SJSA1 (cell line): ENCODE data around the gene SH3RF1. TPM values are rescaled to one million over a fixed set of nuclear protein-coding genes. Genes with fewer than 3 reads are reported as not detected.

Experiments used
- DNase-seq, 2 experiments: peaks; one replicate each; pipeline ENCODE4 v3.0.0-alpha.2; 2015 to 2020; ENCODE audit warnings: low spot score in 2 of 2, low read depth in 1 of 2
- H3K27ac ChIP-seq: fragments of 250-450 bp; sonication (Bioruptor Pico); 2 replicates; pipeline ENCODE4 v1.5.1; 2020; ENCODE audit warnings: mild to moderate bottlenecking, moderate library complexity
- H3K27me3 ChIP-seq: fragments of 250-450 bp; sonication (Bioruptor Pico); replicated peaks from 2 replicates; pipeline ENCODE4 v1.5.1; 2020; ENCODE audit warnings: mild to moderate bottlenecking, moderate library complexity
- H3K36me3 ChIP-seq: fragments of 250-450 bp; sonication (Bioruptor Pico); 2 replicates; pipeline ENCODE4 v1.5.1; 2020; ENCODE audit warnings: mild to moderate bottlenecking
- H3K4me1 ChIP-seq: fragments of 250-450 bp; sonication (Bioruptor Pico); replicated peaks from 2 replicates; pipeline ENCODE4 v1.6.1; 2021; ENCODE audit warnings: mild to moderate bottlenecking
- H3K4me3 ChIP-seq: fragments of 250-450 bp; sonication (Bioruptor Pico); 2 replicates; pipeline ENCODE4 v1.5.1; 2020; ENCODE audit warnings: mild to moderate bottlenecking
- H3K9me3 ChIP-seq: fragments of 250-450 bp; sonication (Bioruptor Pico); replicated peaks from 2 replicates; pipeline ENCODE4 v1.5.1; 2020; ENCODE audit warnings: mild to moderate bottlenecking
- total RNA-seq: library from RNA; depleted of rRNA; stranded (reverse); fragments of >200 nt; shearing (Covaris generic); gene quantifications from 2 replicates; pipeline ENCODE4 v1.2.3, GENCODE V29; 2014

Gene SH3RF1
- total RNA-seq, 1 experiment from 2014 or later: 14.1 TPM

DNA sequence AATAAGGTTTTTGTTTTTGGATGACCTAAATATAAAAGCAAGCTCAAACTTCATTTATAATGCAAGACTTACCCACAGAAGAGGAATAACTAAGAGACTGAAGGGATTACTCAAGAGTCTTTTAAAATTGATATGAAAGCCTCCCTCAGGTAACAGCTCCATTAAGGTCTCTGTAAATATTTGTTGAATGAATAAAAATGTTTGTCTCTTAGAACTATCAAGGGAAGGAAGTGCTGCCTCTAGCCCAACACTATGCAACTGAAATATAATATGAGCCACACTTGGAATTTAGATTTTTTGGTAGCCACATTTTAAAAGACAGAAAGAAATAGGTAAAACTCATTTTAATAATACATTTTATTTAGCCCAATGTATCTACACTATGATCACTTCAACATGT, 127.8 kb downstream of the SH3RF1 start:
- no peak for DNase-seq
- Histone ChIP-seq H3K4me1 (peaks cover 6% of the 10 kb centered on the region), H3K9me3 (no peaks in the 10 kb centered on the region), H3K27me3 (no peaks in the 10 kb centered on the region), H3K36me3 (peaks cover 30% of the 10 kb centered on the region), H3K27ac (no peak overlapping the region), H3K4me3 (no peak overlapping the region)

DNA sequence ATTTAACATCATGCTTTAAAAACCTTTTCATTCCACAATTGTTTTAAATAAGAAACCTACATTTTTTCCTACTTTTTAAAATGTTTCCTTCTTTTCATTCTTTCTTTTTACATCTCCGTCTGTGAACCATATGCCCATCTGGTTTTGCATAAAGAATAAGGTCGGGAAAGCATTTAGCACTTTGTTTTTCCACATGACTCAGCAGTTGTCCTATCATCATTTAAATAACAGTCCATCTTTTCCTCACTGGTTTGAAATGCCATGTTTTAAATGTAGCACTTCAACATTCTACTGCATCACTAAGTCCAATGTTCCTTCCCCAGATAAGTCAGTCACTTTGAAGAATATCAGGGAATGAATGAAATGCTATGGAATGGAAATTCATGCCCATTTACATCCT, 128.4 kb downstream of the SH3RF1 start:
- no peak for DNase-seq
- Histone ChIP-seq H3K27me3 (no peaks in the 10 kb centered on the region), H3K9me3 (no peaks in the 10 kb centered on the region), H3K4me3 (no peak overlapping the region), H3K36me3 (peaks cover 31% of the 10 kb centered on the region), H3K4me1 (peaks cover 3% of the 10 kb centered on the region), H3K27ac (no peak overlapping the region)

DNA sequence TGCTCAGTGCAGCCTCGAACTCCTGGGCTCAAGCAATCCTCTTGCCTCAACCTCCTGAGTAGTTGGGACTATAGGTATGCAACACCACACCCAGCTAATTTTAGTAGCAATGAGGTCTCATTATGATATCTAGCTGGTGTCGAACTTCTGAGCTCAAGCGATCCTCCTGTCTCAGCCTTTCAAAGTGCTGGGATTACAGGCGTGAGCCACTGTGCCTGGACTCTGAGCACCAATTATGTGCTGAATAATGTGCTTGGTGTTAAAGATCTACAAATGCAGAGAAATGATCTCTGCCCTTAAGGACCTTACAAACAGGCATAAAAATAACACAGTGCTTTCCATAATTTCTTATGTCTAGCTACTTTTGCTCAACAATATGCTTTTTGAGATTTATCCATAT, 131.7 kb downstream of the SH3RF1 start:
- Histone ChIP-seq H3K27ac (no peak overlapping the region), H3K27me3 (no peaks in the 10 kb centered on the region), H3K4me3 (no peak overlapping the region), H3K9me3 (no peaks in the 10 kb centered on the region), H3K4me1 (no peaks in the 10 kb centered on the region), H3K36me3 (peaks cover 46% of the 10 kb centered on the region)
- no peak for DNase-seq

DNA sequence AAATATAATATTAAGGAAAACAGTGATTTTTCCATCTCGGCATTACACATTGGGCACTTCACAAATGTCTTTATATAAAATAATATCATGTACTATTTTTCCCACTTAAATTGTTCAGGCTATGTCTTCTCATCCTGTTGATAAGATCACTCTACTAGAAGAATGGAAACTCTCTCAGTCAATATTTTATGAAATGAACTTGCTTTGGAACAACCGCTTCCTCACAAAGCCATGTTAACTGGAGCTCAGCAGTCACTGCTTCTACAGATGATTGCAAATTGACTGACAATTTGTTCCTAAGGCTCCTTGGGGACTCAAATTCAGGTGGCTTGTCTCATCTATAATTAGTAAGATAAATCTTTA, 133.2 kb downstream of the SH3RF1 start:
- Histone ChIP-seq H3K4me1 (no peaks in the 10 kb centered on the region), H3K27ac (no peak overlapping the region), H3K9me3 (no peaks in the 10 kb centered on the region), H3K27me3 (no peaks in the 10 kb centered on the region), H3K36me3 (peaks cover 53% of the 10 kb centered on the region), H3K4me3 (no peak overlapping the region)
- no peak for DNase-seq

DNA sequence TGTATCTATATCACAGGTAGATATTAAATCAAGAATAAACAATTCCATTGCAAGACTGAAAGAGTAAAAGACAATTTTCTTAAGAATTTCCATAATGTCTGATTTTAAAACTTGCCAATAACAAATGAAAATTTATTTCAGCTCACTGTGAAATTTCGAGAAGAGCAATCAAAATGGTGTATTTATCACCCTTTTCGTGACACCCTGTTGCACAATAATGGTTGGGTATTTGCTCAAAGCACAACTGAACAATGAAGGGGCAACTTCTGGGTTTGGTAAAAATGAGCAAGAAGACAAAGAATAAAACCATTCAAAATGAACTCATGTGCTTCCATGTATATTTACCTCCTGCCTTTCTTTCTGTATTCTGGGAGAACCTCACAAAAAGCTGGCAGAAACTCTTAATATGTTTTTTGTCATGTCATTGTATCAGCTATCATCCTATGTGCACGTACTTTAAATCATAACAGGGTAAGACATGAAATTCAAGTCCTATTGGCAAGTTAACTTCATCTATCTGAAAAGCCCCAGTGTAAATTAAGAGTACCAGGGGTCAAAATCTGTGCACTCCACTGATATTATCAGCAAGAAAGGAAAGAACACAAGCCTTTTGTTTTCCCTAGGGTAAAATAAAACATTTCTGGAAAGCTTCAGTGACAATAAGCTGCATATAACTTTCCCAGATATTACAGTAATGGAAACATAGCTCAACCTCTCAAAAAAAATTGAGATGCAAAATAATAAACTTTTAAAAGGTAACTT, 133.8 kb downstream of the SH3RF1 start:
- peaks cover 56% of the 10 kb centered on the region for H3K36me3 ChIP-seq
- no peak overlapping the region for H3K4me3 ChIP-seq
- H3K27ac ChIP-seq: no peak overlapping the region
- no peaks in the 10 kb centered on the region for H3K27me3 ChIP-seq
- H3K4me1 ChIP-seq: no peaks in the 10 kb centered on the region
- DNase-seq: no peak
- H3K9me3 ChIP-seq: no peaks in the 10 kb centered on the region

DNA sequence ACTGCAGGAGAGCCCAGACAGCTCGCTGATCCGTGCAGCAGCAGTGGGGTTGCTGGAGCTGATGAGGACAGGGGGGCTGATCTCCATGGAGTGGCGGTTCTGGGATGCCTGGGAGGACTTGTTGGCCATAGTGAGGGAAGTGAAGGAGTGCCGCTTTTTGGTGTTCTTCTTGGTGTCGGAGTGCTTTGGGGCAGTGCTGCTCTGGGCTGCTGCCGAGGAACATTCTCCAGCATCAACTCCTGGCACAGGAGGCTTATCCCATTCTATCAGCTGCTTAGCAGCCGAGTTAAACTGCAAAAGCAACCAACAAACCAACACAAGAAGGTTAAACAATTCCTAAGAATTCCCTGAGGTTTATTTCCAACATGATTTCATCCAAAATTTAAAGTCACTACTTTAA, 134.4 kb downstream of the SH3RF1 start:
- H3K9me3 ChIP-seq: no peaks in the 10 kb centered on the region
- no peak for DNase-seq
- no peak overlapping the region for H3K4me3 ChIP-seq
- no peaks in the 10 kb centered on the region for H3K4me1 ChIP-seq
- H3K36me3 ChIP-seq: peaks cover 63% of the 10 kb centered on the region
- H3K27ac ChIP-seq: no peak overlapping the region
- H3K27me3 ChIP-seq: no peaks in the 10 kb centered on the region

DNA sequence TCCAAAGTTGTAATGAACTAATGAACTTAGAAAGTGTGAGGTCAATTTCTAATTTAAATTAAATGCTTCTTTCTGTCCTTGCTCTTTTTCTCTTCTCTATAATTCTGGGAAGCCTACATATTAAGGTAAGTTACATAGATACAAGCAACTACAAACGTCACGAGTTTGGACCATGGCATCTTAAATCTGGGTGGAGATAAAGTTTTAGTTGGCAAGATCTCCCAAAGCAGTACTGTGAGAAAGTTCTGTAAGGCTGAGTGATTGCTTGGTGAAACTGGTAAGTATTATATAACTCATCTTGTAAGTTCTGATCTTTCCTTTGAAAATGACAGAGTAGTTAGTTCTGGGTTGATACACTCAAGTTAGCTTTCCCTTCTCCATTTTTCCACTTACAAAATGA, 135.0 kb downstream of the SH3RF1 start:
- H3K27ac ChIP-seq: no peak overlapping the region
- no peaks in the 10 kb centered on the region for H3K27me3 ChIP-seq
- H3K4me1 ChIP-seq: no peaks in the 10 kb centered on the region
- H3K36me3 ChIP-seq: peaks cover 68% of the 10 kb centered on the region
- H3K4me3 ChIP-seq: no peak overlapping the region
- no peak for DNase-seq
- H3K9me3 ChIP-seq: no peaks in the 10 kb centered on the region

DNA sequence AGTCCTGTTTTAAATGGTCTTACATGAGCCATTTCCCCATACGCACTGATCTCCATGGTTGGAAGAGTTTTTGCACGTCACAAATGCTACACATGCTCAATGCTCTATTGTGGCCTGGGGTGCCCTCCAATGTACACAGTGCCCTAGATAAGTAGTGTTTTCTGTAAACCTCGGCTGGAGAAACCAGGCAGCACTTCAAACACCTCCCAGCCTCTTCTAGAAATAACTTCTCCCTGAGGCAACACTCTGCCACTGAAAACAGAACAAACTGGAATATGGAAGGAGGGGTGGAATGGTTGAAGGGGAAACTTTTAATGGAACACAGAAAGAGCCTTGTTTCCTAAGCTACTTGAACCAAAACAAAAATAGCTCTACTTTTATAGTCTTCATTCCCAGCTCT, 136.8 kb downstream of the SH3RF1 start:
- no peaks in the 10 kb centered on the region for H3K4me1 ChIP-seq
- no peak overlapping the region for H3K4me3 ChIP-seq
- no peaks in the 10 kb centered on the region for H3K27me3 ChIP-seq
- no peaks in the 10 kb centered on the region for H3K9me3 ChIP-seq
- H3K36me3 ChIP-seq: peaks cover 87% of the 10 kb centered on the region
- no peak overlapping the region for H3K27ac ChIP-seq
- no peak for DNase-seq

DNA sequence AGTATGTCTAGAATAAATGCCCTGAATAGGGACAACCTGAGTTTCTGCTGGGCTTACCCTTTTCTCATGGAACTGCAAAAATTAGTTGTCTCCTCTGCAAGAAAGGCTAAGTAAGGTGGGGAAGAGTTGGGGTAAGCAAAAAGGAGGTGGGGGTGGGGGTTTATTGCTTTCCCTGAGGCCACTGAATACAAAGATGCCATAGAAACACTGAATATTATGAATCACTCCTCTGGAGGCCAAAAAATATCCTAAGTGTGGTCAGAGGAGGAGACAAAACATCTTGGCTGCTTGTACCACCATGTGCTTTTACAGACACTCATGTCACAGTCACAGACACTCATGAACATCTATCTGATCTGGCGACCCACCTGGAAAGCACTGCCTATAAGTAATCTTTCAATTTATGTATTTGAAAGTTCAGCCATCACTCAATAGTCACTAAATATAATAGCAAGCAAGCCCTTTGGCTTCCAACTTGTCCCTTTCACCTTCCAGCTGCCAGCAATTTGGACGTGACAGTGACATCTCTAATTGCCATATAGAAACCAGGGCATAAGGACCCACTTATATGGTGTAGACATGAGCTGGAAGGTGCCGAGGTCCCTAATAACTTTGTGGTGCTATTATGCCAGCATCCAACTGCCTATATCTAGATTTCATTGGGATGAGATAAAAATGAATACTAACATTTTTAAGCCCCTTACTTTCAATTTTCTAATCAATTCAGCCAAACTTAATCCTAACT, 138.0 kb downstream of the SH3RF1 start:
- no peak for DNase-seq
- peaks cover 93% of the 10 kb centered on the region for H3K36me3 ChIP-seq
- H3K27me3 ChIP-seq: no peaks in the 10 kb centered on the region
- H3K4me1 ChIP-seq: no peaks in the 10 kb centered on the region
- H3K4me3 ChIP-seq: no peak overlapping the region
- H3K9me3 ChIP-seq: no peaks in the 10 kb centered on the region
- H3K27ac ChIP-seq: no peak overlapping the region

DNA sequence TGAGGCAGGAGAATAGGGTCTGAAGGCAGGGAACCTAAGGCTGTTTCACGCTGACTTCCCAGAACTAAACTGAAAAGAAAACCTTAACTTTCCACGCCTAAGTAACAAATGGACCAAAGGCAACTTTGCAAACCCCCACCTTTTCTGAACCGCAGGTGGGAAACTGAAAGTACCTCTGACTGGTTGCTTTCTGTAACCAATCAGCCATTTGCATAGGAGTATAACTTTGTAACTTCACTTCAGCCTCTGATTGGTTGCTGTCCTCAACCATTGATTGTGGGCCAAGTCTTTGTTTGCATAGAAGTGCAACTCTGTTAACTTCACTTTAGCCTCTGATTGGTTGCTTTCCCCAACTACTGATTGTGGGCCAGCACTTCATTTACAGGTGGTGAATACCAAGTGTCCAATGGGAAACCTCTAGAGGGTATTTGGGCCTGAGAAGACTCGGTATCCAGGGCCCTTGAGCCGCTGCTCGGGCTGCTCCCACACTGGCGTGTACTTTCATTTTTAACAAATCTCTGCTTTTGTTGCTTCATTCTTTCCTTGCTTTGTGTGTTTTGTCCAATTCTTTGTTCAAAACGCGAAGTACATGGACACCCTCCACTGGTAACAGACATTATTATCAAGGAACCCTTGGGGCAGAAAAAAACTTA, 139.1 kb downstream of the SH3RF1 start:
- H3K36me3 ChIP-seq: peaks cover 99% of the 10 kb centered on the region
- no peaks in the 10 kb centered on the region for H3K9me3 ChIP-seq
- no peak overlapping the region for H3K27ac ChIP-seq
- H3K27me3 ChIP-seq: no peaks in the 10 kb centered on the region; the same call in 1 of the 2 replicates
- H3K4me3 ChIP-seq: no peak overlapping the region
- no peak for DNase-seq
- H3K4me1 ChIP-seq: no peaks in the 10 kb centered on the region

DNA sequence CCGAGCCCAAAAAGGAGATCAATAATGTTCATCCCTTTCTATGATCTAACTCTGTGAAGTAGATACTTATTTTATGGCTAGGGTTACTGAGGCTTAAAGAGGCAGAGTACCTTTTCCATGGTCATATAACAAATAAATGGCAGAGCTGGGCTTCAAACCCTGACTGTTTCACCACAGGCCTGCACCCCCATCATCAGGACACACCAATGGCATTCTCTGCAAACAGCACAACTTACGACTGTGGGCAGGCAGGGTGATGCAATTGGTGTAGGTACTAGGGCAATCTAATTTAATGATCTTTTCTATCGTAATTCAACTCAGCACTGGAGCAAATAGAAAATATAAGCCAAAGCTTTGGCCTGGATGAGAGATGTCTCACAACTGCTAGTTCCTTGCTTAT, 141.9 kb downstream of the SH3RF1 start:
- DNase-seq: no peak
- H3K9me3 ChIP-seq: no peaks in the 10 kb centered on the region
- peaks cover 16% of the 10 kb centered on the region for H3K4me1 ChIP-seq
- no peak overlapping the region for H3K27ac ChIP-seq
- H3K27me3 ChIP-seq: no peaks in the 10 kb centered on the region; the same call in 1 of the 2 replicates
- peaks cover 84% of the 10 kb centered on the region for H3K36me3 ChIP-seq
- no peak overlapping the region for H3K4me3 ChIP-seq

DNA sequence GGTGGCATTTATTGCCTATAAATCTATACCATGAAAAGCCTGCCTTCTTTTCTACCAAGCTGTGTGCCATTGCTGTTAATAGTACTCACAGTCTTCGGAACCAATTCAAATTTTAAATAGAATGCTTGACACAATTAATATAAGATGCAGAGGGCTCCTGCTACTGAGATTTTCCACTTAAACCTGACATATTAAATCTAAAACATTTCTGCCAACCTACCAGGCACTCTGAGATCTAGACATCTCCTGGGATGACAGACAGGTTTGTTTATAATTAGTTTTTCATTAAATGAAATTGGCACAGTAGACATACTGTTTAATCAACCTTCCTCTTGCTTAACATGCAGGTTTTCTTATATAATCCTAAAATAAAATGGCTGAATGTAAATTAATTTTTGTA, 143.4 kb downstream of the SH3RF1 start:
- no peak overlapping the region for H3K4me3 ChIP-seq
- peaks cover 73% of the 10 kb centered on the region for H3K36me3 ChIP-seq

DNA sequence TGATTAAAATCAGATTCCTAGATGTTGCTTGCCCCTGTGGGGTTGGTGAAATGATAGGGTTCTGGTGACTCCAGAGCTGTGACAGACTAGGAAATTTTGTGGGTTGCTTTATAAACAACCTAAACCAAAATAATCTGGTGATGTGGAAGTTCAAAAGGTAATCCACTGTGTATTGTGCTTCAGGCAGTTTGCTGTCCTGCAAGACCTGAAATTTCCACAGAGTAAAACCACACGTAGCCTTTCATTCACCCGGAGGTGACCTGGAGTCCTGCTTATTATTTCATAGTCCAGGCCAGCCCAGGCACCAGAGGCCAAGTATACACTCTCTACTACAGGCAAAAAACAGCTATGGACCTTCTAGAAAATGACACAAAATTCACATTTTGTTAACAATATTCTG, 146.1 kb downstream of the SH3RF1 start:
- Histone ChIP-seq H3K4me3 (no peak overlapping the region), H3K9me3 (no peaks in the 10 kb centered on the region), H3K27ac (no peak overlapping the region), H3K4me1 (peaks cover 39% of the 10 kb centered on the region), H3K27me3 (no peaks in the 10 kb centered on the region; the same call in 1 of the 2 replicates), H3K36me3 (peaks cover 73% of the 10 kb centered on the region)
- DNase-seq: peak in 1 of 2 experiments; percentile 31

More for the DNA sequence above, 143.4 kb downstream of the SH3RF1 start:
- Histone ChIP-seq H3K9me3 (no peaks in the 10 kb centered on the region), H3K27me3 (no peaks in the 10 kb centered on the region; the same call in 1 of the 2 replicates), H3K27ac (no peak overlapping the region), H3K4me1 (peaks cover 21% of the 10 kb centered on the region)
- DNase-seq: no peak

DNA sequence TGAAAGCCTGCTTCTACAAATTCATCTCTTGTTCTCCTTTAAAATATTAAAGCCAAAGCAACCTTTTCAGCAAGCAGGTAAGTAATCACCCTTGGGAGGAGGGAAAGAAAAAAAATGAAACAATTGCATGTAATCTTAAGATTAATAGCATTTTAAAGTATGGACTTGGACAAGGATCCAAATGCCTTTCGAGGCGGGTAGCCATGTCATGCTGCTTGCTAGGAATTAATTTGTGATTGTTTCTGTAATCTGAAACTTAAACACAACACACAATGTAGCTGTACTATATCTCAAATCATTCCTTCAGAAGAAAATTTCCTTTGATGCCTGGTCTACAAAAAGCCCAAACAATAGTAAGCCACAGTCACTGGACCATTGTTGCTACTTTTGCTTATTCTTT, 148.3 kb downstream of the SH3RF1 start:
- Histone ChIP-seq H3K4me3 (no peak overlapping the region), H3K4me1 (peaks cover 53% of the 10 kb centered on the region), H3K9me3 (no peaks in the 10 kb centered on the region), H3K36me3 (peaks cover 59% of the 10 kb centered on the region), H3K27me3 (no peaks in the 10 kb centered on the region; the same call in 1 of the 2 replicates), H3K27ac (no peak overlapping the region)
- DNase-seq: no peak
